ENCODE data around the gene FSIP1. TPM values are rescaled to one million over a fixed set of nuclear protein-coding genes. Genes with fewer than 3 reads are reported as not detected.

Gene FSIP1
- total and polyA plus RNA-seq, 9 of the 15 experiments (the other 6 are each of a cell fraction or from before 2014, with no cell fraction given) = 0.07 to 0.51 (median 0.29) TPM

- TF ChIP-seq ZNF274 (IDR thresholded peaks at IDR 0.05; ENCODE audit: borderline replicate concordance, low read depth, low read length) = no peak
Observed at GRCh38 chr15:39685999-39686613, 96.5 kb downstream of the FSIP1 start (continued).

GRCh38 chr15:39685367-39685766 is 97.3 kb downstream of the FSIP1 start:
- Histone ChIP-seq H3K9me1 (ENCODE audit: control insufficient read depth, insufficient read depth, low read length) (no peaks in the 10 kb centered on the region), H3K4me1 (replicated peaks in 1 of 2; ENCODE audit: control insufficient read depth in 2 of 2, insufficient read depth in 2 of 2, low read length in 2 of 2) (peaks cover 0 to 3% of the 10 kb centered on the region in 2 experiments; a peak in 1 of 5 replicates), H4K20me1 (replicated peaks; ENCODE audit: control insufficient read depth, insufficient read depth, low read length) (no peaks in the 10 kb centered on the region), H3K4me3 (no peak overlapping the region), H3K79me2 (ENCODE audit: control insufficient read depth, insufficient read depth, low read length) (no peaks in the 10 kb centered on the region), H3K9ac (ENCODE audit: insufficient read depth in 1 of 2, low read depth in 2 of 2, low read length in 2 of 2) (no peak overlapping the region), H3K27me3 (ENCODE audit: control insufficient read depth in 2 of 2, insufficient read depth in 2 of 2, low read length in 2 of 2) (no peaks in the 10 kb centered on the region), H2AFZ (ENCODE audit: low read depth, low read length) (no peak overlapping the region), H3K36me3 (ENCODE audit: control insufficient read depth, insufficient read depth, low read length) (no peaks in the 10 kb centered on the region), H3K27ac (ENCODE audit: extremely low read depth, low read depth, low read length) (no peak overlapping the region), H3K9me3 (replicated peaks; ENCODE audit: control insufficient read depth, insufficient read depth, low read depth, low read length) (no peaks in the 10 kb centered on the region), H3K4me2 (ENCODE audit: insufficient read depth, low read length) (no peak overlapping the region)
- intact Hi-C loops (cut with micrococcal nuclease) (loop anchor here (5.0 kb wide), 1 partner anchor 247 kb away; the partner anchor contains the start of gene EIF2AK4), in situ Hi-C loops (cut with MboI) (no loop called here)
- no peak for DNase-seq (ENCODE audit: extremely low read depth in 1 of 4, low spot score in 3 of 4)
- ATAC-seq = no peak
- POLR2A ChIA-PET = interaction anchor here (0.5 to 1.0 kb wide), 3 partner anchors 41 to 1096 kb away, joined by 3 to 4 read pairs (median 4); no protein-coding TSS in a partner anchor
- TF ChIP-seq BRF1 (IDR thresholded peaks at IDR 0.05; ENCODE audit: borderline replicate concordance, extremely low read depth, insufficient read length) (no peak), MYC (IDR thresholded peaks at IDR 0.05; ENCODE audit: low read depth, low read length) (no peak), MYC (CRISPR knock-in tag; IDR thresholded peaks at IDR 0.05; ENCODE audit: borderline replicate concordance, low read depth) (no peak), NR4A1 (CRISPR knock-in tag; IDR thresholded peaks at IDR 0.05) (no peak), NR4A1 (tag; IDR thresholded peaks at IDR 0.05) (no peak)
- CTCF ChIA-PET (ENCODE audit: low intra/inter-chr PET ratio) = interaction anchor here (0.7 to 3.1 kb wide), 7 partner anchors 11 to 589 kb away, joined by 3 to 59 read pairs (median 5); no protein-coding TSS in a partner anchor
- BruUV-seq (replicated peaks) = no TSS peak
- no peak for FAIRE-seq
- WGBS (ENCODE audit: insufficient coverage, low coverage, missing lambda C conversion rate) = 100% methylated on average over 1 of the region's 1 CpG

Measured in K562 (cell line).